ENCODE data around the gene ITGB5.
"Not testable (repeated sequence)": the region's sequence is repeated elsewhere in the genome, so short reads cannot be mapped to it uniquely, and the experiment has no call there.

ITGB5 gene

GRCh38 chr3:124805671-124806070 lies 81.5 kb downstream of the ITGB5 start:
- DNase-seq = no peak

DNA sequence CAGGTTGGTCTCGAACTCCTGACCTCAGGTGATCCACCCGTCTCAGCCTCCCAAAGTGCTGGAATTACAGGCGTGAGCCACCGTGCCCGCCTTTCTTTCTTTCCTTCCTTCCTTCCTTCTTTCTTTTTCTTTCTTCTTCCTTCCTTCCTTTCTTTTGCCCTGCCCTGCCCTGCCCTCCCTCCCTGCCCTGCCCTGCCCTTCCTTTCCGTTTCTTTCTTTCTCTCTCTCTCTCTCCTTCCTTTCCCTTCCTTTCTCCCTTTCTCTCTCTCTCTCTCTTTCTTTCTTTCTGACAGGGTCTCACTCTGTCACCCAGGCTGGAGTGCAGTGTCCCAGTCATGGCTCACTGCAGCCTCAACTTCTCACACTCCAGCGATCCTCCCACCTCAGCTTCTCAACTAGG lies 82.3 kb downstream of the ITGB5 start:
- DNase-seq = no peak

DNA sequence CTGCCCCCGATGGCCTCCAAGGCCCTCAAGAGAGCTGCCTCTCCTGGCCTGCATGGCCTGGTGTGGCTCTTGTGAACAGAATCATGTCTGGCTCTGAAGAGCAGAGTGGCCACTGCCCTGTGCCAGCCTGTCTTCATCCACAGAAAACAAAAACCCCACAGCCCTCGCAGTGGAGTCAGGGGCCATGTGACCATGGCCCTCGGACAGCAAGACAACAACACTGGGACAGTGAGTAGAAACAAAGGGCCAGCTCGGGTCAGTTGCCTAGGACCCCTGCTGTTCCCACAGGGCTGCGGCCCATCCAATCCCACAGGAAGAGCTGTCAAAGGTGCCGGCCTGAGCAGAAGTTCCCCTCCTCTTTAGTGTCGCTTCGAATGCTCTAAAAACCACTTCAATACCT lies 84.5 kb downstream of the ITGB5 start:
- DNase-seq = no peak

- no peak for DNase-seq
These were observed 85.0 kb downstream of the ITGB5 start for GRCh38 chr3:124802061-124802698.

- no peak for DNase-seq
These were observed 86.5 kb downstream of the ITGB5 start for GRCh38 chr3:124800511-124801258.

GRCh38 chr3:124800076-124800475 lies 87.1 kb downstream of the ITGB5 start:
- no peak for DNase-seq

GRCh38 chr3:124799676-124800075 lies 87.5 kb downstream of the ITGB5 start:
- no peak for DNase-seq

DNA sequence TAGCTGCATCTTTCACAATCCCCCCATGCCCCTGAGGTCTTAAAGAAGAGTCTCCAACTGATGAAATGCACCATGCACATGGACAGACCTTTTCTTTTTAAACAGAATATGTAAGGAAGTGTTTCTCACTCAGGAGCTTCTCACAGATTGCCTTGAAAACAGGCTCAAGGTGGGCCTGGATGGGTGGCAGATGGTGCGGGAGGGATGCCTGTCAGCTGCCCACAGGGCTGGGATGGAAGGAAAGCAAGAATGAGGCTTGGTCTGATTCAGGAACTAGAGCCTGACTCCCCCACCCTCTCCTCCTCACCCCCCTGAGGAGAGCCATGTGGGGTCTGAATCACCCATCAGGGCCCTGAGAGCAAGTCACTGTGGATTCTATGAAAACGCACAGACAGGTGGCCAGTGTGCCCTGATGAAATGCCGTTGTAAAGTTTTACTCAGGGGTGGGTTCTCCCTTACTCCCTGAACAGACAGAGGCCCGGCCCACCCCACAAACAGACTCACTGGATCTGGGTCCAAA lies 89.7 kb downstream of the ITGB5 start:
- no peak for DNase-seq

DNA sequence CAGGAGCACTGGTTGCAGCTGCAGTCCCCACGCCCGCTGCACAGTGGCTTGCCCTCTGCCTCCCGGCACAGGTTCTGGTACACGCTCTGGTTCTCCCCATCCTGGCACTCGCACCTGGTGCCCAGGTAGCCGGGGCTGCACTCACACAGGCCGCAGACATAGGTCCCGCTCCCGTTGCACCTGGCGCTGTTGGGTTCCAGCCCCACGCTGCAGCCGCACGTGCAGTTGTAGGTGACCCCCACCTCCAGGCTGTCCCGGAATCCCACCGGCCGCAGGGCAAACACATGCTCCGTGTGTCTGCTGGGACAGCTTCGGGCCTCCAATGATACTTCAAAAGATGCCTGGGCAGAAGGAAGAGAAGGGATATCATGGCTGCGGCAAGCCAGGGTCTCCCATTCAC lies 90.7 kb downstream of the ITGB5 start:
- DNase-seq = no peak

GRCh38 chr3:124793054-124793739 lies 94.0 kb downstream of the ITGB5 start:
- no peak for DNase-seq

- DNase-seq = no peak
These were observed 94.7 kb downstream of the ITGB5 start for GRCh38 chr3:124792341-124793040.

GRCh38 chr3:124791639-124792151 lies 95.5 kb downstream of the ITGB5 start:
- DNase-seq = no peak

DNA sequence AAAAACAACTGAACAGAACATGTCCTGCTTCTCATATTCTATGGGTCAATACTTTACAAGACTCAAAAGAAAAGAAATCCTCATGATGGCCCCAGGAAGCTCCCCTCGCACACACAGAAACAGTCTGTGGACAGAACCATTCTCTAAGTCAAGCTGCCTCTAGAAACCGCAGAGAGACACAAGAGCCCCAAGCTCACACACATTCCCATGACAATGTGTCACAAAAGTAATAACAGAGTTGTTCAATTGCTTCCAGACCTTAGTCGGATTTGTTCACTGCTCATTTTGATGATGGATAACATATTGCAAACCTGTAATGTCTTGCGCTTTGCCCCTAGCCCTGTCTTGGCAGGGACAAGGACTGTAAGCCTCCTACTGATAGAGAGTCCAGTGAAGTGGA lies 96.0 kb downstream of the ITGB5 start:
- DNase-seq = no peak

- not testable (repeated sequence) for DNase-seq
These were observed 98.1 kb downstream of the ITGB5 start for GRCh38 chr3:124789103-124789502.

DNA sequence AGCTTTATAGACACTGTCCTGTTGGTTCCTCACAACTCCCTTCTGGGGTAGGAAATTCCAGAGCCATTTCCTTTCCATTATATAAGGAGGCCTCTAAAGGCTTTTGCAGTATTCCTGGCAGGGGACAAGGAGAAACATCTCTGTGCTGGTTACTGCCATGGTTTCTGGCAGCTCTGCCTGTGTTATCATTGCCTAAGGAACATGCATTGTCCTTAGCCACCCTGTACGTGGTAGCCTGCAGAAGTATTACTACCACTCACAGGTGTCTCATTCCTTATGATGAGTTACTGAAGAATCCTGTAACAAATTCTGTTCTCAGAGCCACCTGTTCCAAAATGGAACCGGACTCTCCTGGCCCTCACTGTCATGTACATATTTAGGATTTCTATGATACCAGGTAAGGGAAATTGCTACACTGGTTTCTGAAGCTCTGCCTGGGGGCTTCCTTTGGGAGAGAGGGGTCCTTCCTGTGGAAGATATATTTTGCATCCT lies 98.9 kb downstream of the ITGB5 start:
- DNase-seq = no peak

- DNase-seq = no peak
These were observed 99.5 kb downstream of the ITGB5 start for GRCh38 chr3:124787476-124788195.

DNA sequence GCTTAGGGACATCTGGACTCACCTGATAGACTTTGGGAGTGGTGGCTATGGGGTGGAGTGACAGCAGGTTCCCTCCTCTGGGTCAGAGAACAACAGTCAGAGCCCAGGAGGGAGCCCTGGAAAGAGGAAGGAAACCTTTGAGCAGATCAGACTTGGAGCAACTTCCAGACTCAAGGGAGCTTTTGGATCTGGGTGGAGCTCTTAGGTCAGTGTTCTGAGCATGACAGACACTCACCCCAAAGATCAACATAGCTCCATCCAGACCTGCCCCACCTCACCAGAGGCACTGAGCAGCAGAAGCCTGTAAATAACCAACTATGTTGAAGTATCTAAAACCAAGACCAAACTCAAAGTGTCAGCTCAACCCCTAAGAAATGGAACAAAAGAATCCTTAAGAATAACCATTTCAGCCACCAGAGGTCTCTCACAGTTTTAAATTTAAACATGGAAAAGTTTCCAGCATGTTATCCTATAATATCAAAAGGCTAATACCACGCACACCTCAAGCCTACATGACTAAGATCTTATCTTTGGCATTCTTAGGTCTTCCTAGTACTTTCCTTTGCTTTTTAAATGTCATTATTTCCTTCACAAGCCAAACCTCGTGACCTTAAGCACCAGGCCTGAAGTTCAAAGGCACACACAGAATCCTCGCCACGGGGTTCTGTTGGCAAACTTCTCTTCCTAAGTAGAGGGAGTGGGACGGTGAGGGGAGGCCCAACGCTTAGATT lies 100.5 kb downstream of the ITGB5 start:
- no peak for DNase-seq

DNA sequence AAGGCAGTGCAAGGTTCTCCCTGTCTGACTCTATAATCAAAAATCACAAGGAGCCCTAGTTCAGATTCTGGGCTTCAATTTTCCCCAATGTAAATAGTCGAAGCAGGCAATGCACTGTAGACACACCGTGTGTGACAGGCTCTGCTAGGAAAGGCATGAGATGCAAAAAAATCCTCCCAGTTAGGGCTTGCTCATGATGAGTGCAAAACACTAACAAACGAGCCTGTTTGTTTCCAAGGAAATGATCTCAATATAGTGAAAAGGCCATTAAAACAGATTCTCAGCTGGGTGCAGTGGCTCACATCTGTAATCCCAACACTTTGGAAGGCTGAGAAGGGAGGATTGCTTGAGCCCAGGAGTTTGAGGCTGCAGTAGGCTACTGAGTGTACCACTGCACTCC lies 101.2 kb downstream of the ITGB5 start:
- no peak for DNase-seq

- no peak for DNase-seq
These were observed 102.3 kb downstream of the ITGB5 start for GRCh38 chr3:124784686-124785382.

DNA sequence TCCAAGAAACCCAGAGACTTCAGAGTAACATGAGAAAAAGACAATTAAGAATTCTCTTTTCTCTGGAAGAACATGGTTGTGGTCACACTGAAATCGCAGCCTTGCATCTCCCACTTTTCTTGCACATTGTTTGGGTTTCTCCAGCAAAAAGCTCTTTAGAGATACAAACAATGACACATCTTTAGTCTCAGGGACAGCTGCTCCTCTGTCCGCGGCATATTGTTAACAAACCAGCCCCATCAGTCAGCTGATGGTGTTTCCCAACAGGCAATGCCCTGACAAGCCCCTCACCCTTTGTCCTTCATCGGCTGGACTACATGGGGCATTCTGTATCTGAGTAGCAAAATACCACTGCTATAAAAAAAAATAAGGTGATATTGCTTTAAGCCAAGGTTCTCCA lies 103.5 kb downstream of the ITGB5 start:
- no peak for DNase-seq

- not testable (repeated sequence) for DNase-seq
These were observed 104.8 kb downstream of the ITGB5 start for GRCh38 chr3:124782377-124782712.
